HuH-7 (cell line): ENCODE results near the gene SHBG.

Experiments
- DNase-seq: peaks from one replicate; pipeline ENCODE4 v3.0.0; 2011; ENCODE audit warnings: low spot score

The SHBG gene

GRCh38 chr17:7650509-7651096 is 20.7 kb downstream of the SHBG start, which contains the start of gene ATP1B2:
ATP1B2 (plus strand) TSS chr17:7650926; CDS start chr17:7651519, 593 bp downstream.
- DNase-seq: peak; percentile 87

GRCh38 chr17:7651097-7651664 is 21.2 kb downstream of the SHBG start:
- DNase-seq: no peak

GRCh38 chr17:7651665-7652387 is 21.9 kb downstream of the SHBG start:
- DNase-seq: no peak

GRCh38 chr17:7652388-7653356 is 22.7 kb downstream of the SHBG start:
- DNase-seq: no peak

GRCh38 chr17:7654832-7655540 is 25.1 kb downstream of the SHBG start:
- DNase-seq: no peak

GRCh38 chr17:7655541-7655840 is 25.6 kb downstream of the SHBG start:
- DNase-seq: no peak

- no peak for DNase-seq
Observed at GRCh38 chr17:7656958-7657609, 27.1 kb downstream of the SHBG start.

GRCh38 chr17:7667656-7668406 is 37.9 kb downstream of the SHBG start:
- no peak for DNase-seq

- DNase-seq: no peak
Observed at GRCh38 chr17:7668482-7668881, 38.5 kb downstream of the SHBG start.

GRCh38 chr17:7673239-7673638 is 43.3 kb downstream of the SHBG start:
- no peak for DNase-seq

- no peak for DNase-seq
Observed at GRCh38 chr17:7674934-7675333, 45.0 kb downstream of the SHBG start.

- no peak for DNase-seq
Observed at GRCh38 chr17:7676533-7676932, 46.6 kb downstream of the SHBG start.

GRCh38 chr17:7677388-7678067 is 47.6 kb downstream of the SHBG start:
- no peak for DNase-seq
